Measurements from ENCODE around the gene RMI1.

The RMI1 gene

GRCh38 chr9:83967073-83967472, 13.5 kb upstream of the RMI1 start:
- no peak for DNase-seq (ENCODE audit: low read depth in 4 of 4, low spot score in 1 of 4)

- no peak for DNase-seq (ENCODE audit: low read depth in 4 of 4, low spot score in 1 of 4)
Observed at GRCh38 chr9:83969602-83970001, 11.0 kb upstream of the RMI1 start.

GRCh38 chr9:83971485-83971884, 9.1 kb upstream of the RMI1 start:
- DNase-seq (ENCODE audit: low read depth in 4 of 4, low spot score in 1 of 4) = no peak

- DNase-seq (ENCODE audit: low read depth in 4 of 4, low spot score in 1 of 4) = no peak
Observed at GRCh38 chr9:83972286-83972685, 8.3 kb upstream of the RMI1 start.

GRCh38 chr9:83975300-83975699, 5.3 kb upstream of the RMI1 start:
- DNase-seq (ENCODE audit: low read depth in 4 of 4, low spot score in 1 of 4) = no peak

- no peak for DNase-seq (ENCODE audit: low read depth in 4 of 4, low spot score in 1 of 4)
Observed at GRCh38 chr9:83976372-83976771, 4.2 kb upstream of the RMI1 start.

GRCh38 chr9:83977196-83977595, 3.4 kb upstream of the RMI1 start:
- DNase-seq (ENCODE audit: low read depth in 4 of 4, low spot score in 1 of 4) = no peak

GRCh38 chr9:83978992-83979811, 1.4 kb upstream of the RMI1 start:
- DNase-seq (ENCODE audit: low read depth in 4 of 4, low spot score in 1 of 4) = peak; percentile 77 to 86 (median 80)

- DNase-seq (ENCODE audit: low read depth in 4 of 4, low spot score in 1 of 4) = peak; percentile 97 to 100 (median 98)
Observed at GRCh38 chr9:83979812-83980394, 702 bp upstream of the RMI1 start, which contains the start of gene HNRNPK. TSS of gene HNRNPK (minus strand) at chr9:83980215. CDS start at chr9:83978252, 1,963 bp downstream.

- no peak for DNase-seq (ENCODE audit: low read depth in 4 of 4, low spot score in 1 of 4)
Observed at GRCh38 chr9:83981126-83981871, 694 bp downstream of the RMI1 start.

- DNase-seq (ENCODE audit: low read depth in 4 of 4, low spot score in 1 of 4) = no peak
Observed at GRCh38 chr9:83986195-83986594, 5.6 kb downstream of the RMI1 start.

GRCh38 chr9:83986765-83987401, 6.3 kb downstream of the RMI1 start:
- no peak for DNase-seq (ENCODE audit: low read depth in 4 of 4, low spot score in 1 of 4)

- no peak for DNase-seq (ENCODE audit: low read depth in 4 of 4, low spot score in 1 of 4)
Observed at GRCh38 chr9:83987402-83987791, 6.8 kb downstream of the RMI1 start.

GRCh38 chr9:83988411-83988810, 7.8 kb downstream of the RMI1 start:
- no peak for DNase-seq (ENCODE audit: low read depth in 4 of 4, low spot score in 1 of 4)

GRCh38 chr9:83991355-83991754, 10.8 kb downstream of the RMI1 start:
- no peak for DNase-seq (ENCODE audit: low read depth in 4 of 4, low spot score in 1 of 4)

- no peak for DNase-seq (ENCODE audit: low read depth in 4 of 4, low spot score in 1 of 4)
Observed at GRCh38 chr9:83992407-83992806, 11.8 kb downstream of the RMI1 start.

- DNase-seq (ENCODE audit: low read depth in 4 of 4, low spot score in 1 of 4) = no peak
Observed at GRCh38 chr9:83992901-83993300, 12.3 kb downstream of the RMI1 start.

- DNase-seq (ENCODE audit: low read depth in 4 of 4, low spot score in 1 of 4) = no peak
Observed at GRCh38 chr9:83996126-83996525, 15.5 kb downstream of the RMI1 start.

- DNase-seq (ENCODE audit: low read depth in 4 of 4, low spot score in 1 of 4) = no peak
Observed at GRCh38 chr9:83999141-83999918, 18.7 kb downstream of the RMI1 start.

GRCh38 chr9:84000186-84000585, 19.6 kb downstream of the RMI1 start:
- no peak for DNase-seq (ENCODE audit: low read depth in 4 of 4, low spot score in 1 of 4)

- no peak for DNase-seq (ENCODE audit: low read depth in 4 of 4, low spot score in 1 of 4)
Observed at GRCh38 chr9:84001621-84002020, 21.0 kb downstream of the RMI1 start.

Measured in stimulated activated CD4-positive, alpha-beta T cell treated with anti-CD3 and anti-CD28 coated beads, Interleukin-1b, Interleukin-23, amount 100 ng/mL, for 24 hours (primary cell).